GM21515 (cell line): ENCODE measurements around the gene NUSAP1.
"Not testable (repeated sequence)": the region's sequence is repeated elsewhere in the genome, so short reads cannot be mapped to it uniquely, and the experiment has no call there.

Experiments used
- ATAC-seq: cut with Tn5 transposase; IDR thresholded peaks from one replicate; pipeline ENCODE4 v1.9.1; 2021; ENCODE audit not compliant: unreplicated experiment

The NUSAP1 gene, protein sequence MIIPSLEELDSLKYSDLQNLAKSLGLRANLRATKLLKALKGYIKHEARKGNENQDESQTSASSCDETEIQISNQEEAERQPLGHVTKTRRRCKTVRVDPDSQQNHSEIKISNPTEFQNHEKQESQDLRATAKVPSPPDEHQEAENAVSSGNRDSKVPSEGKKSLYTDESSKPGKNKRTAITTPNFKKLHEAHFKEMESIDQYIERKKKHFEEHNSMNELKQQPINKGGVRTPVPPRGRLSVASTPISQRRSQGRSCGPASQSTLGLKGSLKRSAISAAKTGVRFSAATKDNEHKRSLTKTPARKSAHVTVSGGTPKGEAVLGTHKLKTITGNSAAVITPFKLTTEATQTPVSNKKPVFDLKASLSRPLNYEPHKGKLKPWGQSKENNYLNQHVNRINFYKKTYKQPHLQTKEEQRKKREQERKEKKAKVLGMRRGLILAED

DNA sequence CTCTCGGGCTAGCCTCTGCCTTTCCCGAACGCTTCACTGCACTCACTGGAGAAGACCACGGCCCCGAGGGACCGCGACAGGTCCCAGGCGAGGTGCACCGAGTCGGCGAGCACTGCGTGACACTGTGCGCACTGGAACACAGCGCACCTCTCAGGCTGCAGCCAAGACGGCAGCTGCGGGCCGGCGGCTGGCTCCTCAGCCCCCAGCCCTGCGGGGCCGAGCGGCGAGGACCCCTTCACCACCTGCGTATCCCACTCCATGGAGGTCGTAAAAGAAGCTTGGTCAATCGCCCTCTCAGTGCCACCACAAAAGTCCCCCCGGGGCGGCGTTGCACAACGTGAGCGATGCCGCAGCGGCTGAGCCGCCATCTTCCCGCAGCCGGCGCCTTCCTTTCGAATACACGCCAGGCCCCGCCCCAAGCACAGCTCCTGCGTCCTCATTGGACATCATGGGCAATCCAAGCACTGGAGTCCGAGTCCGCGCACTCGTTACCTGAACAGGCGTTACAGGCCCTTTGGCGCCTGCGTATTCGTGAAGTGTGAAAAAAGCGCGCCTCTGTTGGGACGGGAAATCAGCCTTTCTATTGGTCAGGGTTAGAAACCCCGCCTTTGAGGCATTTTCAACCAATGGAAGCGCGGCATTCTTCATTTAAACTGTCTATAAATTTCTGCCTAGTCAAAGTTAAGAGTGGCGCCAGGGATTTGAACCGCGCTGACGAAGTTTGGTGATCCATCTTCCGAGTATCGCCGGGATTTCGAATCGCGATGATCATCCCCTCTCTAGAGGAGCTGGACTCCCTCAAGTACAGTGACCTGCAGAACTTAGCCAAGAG is at the start of gene NUSAP1, which contains the start of gene OIP5:
Gene NUSAP1, plus strand, starts transcription at position 688 of the 832 bp plus-strand sequence. Its CDS starts 77 bp downstream, at position 765.
Gene OIP5, minus strand, starts transcription at position 398 of the 832 bp plus-strand sequence. Its CDS starts 30 bp downstream, at position 368.
- ATAC-seq: peak; percentile 80

DNA sequence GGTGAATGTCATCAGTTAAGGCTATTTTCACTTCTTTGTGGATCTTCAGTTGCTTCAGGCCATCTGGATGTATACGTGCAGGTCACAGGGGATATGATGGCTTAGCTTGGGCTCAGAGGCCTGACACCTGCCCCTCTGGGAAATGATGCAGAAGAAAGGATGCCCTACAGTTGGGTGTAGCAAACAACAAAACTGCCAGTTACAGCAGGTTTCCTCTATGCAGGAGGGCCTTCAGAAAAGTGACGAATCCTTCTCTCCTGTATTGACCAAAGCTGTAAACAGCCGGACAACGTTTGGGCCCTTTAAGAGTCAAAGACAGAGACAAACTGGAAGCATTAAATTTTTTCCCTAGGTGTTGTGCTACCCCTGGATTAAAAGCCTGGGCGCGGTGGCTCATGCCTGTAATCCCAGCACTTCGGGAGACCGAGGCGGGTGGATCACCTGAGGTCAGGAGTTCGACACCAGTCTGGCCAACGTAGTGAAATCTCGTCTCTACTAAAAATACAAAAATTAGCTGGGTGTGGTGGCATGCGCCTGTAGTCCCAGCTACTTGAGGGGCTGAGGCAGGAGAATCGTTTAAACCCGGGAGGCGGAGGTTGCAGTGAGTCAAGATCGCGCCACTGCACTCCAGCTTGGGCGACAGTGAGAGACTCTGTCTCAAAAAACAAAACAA is 49.6 kb upstream of the NUSAP1 start:
- ATAC-seq: not testable (repeated sequence)

DNA sequence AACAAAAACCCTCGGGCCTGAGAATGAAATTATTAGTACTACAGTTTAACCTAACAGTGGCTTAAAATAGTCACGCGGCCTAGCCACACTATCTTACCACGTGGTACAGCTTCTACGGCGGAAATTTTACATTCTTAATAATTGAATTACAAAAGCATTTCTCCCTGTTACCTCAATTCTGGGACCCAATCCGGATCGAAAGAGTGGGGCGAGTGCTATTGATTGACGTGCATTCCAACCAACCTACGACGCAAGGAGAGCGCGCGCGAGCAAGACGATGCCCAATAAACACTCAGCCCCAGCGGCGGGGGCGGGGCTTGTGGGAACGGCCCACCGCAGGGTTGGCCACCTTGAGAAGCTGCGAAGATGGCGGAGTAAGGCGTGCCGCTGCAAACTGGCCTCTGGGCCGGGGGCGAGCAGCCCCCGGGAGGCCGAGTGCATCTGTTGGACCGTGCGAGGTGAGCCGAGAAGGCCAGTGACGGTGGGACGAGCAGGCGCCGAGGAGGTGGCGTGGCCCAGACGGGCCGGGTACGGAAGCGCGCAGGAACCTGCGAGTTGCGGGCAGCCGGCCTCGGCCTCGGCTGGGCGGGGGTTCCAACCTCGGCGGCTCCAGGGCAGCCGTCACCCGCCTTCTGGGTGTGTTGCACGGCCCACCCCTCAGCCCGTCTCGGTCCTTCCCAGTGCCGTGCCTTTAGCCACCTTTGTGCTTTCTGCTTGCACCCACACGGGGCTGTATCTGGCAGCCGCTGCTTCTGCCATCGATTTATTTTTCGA is 48.8 kb upstream of the NUSAP1 start:
- ATAC-seq: peak; percentile 94

DNA sequence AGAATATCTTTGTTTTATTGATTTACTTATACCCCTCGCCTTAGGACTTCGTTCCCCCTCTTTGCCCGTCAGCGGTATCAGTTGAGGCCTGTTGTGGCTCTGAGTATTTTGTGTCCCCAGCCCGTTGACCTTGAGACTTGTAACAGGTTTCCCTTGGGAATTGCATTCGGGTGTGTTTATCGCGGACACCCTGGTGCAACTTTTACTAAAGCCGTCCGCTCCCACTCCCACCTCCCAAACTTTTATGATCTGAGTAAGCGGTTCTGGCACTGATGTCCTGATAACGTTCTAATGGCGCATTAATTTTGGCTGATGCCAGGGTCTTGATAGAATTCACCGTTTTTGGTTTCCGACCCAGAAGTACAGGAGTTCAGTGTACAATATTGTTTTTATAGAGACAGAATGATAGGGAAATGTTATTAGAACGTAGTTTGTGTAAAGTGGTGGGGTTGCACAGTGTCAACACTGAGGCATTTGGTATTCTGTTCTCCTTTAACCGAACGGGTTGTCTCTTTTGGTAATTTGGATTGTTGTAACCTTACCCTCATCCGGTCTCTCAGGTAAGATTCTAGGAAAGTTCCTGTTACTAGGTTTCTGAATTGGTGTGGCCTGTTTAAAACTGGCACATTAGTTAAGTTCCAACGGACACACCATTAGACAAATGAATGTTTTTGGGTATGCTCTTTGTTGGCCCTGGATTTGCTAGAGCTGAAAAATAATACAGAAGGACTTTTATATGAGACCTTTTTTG is 48.1 kb upstream of the NUSAP1 start:
- no peak for ATAC-seq

DNA sequence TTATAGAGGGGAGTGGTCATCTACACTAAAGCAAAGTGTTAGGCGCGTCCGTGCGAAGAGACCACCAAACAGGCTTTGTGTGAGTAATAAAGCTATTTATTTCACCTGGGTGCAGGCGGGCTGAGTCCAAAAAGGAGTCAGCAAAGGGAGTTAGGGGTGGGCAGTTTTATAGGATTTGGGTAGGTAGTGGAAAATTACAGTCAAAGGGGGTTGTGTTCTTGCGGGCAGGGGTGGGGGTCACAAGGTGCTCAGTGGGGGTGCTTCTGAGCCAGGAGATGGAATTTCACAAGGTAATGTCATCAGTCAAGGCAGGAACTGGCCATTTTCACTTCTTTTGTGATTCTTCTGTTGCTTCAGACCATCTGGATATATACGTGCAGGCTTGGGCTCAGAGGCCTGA is 47.4 kb upstream of the NUSAP1 start:
- no peak for ATAC-seq

DNA sequence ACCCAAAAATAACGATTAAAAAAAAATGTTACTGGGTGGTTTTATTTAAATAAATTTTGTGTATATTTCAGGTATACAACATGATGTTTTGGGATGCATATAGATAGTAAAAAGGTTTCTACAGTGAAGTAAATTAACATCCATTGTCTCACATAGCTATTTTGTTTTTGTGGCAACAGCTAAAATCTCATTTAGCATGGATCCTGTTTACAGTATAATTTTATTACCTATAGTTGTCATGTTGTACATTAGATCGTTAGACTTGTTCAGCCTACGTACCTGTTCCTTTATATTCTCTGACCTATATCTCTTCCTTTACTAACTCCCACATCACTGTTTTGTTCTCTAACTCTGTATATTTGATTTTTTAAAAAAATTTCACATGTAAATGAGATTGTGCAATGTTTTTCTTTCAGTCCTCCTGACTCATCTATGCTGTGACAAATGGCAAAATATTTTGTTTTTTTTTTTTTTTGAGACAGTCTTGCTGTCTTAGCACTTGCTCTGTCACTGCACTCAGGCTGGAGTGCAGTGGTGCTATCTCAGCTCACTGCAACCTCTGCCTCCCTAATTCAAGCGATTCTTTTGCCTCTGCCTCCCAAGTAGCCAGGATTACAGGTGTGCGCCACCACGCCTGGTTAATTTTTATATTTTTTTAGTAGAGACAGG is 45.9 kb upstream of the NUSAP1 start:
- ATAC-seq: no peak

DNA sequence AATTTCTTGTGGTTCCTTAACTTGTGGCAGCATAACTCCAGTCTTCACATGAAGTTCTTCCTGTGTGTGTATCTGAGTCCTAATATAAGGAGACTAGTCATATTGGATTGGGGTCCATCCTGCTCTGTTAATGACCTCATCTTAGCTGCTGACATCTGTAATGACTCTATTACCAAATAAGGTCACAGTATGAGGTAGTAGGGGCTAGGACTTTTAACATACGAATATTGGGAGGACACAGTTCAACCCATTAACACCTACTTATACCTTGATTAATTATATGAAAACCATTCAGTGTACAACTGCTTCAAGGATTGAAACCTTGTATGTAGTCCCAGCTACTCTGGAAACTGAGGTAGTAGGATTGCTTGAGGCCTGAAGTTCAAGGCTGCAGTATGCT is 44.2 kb upstream of the NUSAP1 start:
- ATAC-seq: no peak

DNA sequence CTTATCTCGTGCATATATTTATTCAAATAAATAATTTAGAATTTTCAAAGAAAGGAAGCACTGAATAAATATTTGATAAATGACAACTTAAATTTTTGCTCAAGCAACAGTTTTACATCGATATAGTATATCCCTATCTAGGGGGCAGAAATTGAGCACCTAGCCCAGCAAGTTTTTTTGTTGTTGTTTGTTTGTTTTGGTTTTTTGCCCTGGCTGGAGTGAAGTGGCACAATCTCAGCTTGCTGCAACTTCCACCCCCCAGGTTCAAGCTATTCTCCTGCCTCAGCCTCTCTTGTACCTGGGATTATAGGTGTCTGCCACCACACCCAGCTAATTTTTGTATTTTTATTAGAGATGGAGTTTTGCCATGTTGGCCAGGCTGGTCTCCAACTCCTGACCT is 42.7 kb upstream of the NUSAP1 start:
- ATAC-seq: no peak

DNA sequence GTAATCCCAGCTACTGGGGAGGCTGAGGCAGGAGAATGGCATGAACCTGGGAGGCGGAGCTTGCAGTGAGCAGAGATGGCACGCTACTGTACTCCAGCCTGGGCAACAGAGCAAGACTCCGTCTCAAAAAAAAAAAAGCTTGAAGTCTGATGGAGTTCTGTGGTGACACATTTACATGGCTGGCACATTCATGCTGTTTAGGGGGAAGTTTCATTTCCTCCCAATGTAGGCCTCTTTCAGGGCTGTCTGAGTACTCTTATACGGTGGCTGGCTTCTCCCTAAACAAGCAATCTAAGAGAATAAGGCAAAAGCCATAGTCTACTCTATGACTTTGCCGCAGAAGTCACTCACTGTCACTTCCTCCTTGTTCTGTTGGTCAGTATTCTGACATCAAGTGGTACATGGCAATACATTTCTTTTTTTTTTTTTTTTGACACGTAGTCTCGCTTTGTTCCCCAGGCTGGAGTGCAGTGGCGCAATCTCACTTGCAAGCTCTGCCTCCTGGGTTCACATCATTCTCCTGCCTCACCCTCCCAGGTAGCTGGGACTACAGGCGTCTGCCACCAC is 41.5 kb upstream of the NUSAP1 start:
- peak; percentile 54 for ATAC-seq

DNA sequence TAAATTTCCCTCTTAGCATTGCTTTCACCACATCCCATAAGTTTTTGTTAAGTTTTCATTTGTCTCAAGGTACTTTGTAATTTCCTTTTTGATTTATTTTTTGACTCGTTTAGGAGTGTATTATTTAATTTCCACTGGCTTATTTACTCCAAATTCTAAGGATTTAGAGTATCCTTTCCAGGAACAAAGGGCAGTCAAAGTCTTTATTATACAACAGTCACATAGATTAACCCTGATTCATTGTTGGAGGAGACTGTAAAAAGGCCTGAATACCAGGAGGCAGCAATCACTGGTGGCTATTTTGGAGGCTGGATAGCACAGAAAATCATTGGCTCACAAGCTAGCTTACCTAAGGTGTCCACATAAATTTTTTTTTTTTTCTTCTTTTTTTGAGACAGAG is 40.2 kb upstream of the NUSAP1 start:
- ATAC-seq: no peak

DNA sequence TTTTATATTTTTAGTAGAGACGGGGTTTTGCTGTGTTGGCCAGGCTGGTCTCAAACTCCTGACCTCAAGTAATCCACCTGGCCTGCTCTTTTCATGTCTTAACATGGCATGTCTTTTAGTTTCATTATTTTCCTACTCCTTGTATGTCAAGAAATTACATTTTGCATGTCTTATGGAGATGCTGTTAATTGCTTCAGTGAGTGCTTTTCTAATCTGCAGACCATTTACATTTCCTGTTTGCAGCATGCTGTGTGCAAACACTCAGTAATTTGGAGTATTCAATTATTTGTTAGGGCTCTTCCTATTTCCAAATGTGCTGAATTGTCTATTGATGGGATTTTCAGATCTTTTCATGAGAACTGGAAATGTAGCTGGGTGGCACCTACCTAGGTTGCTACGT is 31.5 kb upstream of the NUSAP1 start:
- ATAC-seq: not testable (repeated sequence)

DNA sequence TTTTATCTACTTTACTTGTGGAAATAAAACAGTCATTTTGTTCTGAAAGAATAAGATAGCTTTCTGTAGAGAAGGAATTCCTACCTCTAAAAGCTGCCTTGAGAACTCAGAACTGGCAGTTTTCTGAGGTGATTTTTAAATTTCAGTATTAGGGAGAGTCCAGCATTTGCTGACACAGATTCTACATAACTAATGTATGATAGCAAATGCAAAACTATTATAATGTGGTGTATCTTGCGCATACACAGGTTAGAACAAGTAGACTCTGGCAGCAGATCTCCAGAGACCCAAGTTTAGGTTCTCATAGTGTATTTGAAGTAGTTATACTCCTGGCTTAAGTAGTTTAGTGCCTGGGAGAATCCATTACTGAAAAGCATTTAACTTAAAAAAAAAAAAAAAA is 31.1 kb upstream of the NUSAP1 start:
- ATAC-seq: no peak

DNA sequence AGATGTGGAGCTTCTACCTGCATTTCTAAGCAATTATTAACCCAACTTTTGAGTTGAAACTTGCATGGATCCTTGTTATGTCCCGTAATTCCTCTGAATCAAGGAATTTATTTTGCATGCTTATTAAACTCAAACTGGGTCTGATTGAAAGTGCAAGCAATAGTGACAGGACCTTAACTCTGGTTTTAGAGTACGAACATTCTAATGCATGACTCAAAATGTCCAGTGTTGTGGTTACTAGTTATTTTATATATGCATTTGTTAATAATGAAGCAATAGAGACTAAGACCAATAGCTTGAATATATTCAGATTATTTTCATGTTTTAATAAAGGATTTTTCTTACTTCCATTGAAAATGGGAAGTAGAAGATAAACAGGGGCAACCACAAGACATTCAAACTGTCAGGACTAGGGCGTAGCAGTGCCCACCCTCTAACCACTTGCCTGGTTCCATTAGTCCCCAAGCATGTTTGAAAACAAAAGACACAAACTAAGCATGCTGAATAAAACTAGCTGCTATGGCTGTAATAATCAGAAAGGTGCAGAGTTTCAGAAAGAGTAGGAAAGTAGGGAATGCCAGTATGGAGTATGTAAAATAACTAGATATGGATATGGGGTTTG is 28.4 kb upstream of the NUSAP1 start:
- ATAC-seq: no peak

DNA sequence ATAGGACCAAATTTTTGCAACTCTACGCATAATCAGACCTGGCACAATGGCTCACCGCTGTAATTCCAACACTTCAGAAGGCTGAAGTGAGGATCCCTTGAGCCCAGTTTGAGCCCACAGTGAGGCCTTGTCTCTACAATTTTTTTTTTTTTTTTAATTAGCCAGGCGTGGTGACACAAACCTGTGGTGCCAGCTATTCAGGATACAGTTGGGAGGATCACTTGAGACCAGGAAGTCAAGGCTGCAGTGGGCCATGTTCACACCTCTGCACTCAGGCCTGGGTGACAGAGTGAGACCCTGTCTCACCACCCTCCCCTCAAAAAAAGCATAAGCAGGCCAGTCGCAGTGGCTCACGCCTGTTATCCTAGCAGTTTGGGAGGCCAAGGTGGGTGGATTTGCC is 25.0 kb upstream of the NUSAP1 start:
- ATAC-seq: no peak

DNA sequence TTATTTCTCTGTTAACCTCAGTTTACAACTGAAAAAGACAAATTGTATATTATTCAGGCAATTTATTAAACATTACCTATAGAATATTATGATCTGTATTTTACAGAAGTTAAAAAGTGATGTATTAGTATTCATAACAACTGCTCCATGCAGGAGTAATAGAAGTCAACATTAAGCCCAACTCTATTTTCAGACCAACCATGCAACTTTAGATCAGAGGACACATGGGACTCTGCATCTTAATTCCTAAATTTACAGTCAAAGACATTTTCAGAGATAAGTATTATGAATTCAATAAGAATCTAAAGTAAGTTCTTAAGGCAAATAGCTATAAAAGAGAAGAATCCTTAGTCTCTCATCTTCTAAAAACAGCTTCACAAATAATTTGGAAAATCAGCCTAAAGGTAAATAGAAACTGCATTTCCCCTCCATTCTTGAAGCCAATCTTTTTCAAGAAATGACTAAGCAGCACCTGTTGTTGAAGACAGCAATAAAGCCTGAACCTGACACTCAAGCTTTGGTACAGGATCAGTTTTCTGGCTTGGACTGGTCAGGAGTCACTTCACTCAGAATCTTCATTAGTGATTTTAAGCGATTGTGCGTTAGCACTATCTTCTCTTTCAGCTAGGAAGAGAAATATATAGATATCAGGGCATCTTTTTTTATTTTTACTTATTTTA is 23.3 kb upstream of the NUSAP1 start:
- no peak for ATAC-seq

DNA sequence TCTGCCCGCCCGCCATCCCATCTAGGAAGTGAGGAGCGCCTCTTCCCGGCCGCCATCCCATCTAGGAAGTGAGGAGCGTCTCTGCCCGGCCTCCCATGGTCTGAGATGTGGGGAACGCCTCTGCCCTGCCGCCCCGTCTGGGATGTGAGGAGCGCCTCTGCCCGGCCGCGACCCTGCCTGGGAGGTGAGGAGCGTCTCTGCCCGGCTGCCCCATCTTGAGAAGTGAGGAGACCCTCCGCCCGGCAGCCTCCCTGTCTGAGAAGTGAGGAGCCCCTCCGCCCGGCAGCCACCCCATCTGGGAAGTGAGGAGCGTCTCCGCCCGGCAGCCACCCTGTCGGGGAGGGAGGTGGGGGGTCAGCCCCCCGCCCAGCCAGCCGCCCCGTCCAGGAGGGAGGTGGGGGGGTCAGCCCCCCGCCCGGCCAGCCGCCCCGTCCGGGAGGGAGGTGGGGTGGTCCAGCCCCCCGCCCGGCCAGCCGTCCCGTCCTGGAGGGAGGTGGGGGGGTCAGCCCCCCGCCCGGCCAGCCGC is 11.8 kb upstream of the NUSAP1 start:
- not testable (repeated sequence) for ATAC-seq

DNA sequence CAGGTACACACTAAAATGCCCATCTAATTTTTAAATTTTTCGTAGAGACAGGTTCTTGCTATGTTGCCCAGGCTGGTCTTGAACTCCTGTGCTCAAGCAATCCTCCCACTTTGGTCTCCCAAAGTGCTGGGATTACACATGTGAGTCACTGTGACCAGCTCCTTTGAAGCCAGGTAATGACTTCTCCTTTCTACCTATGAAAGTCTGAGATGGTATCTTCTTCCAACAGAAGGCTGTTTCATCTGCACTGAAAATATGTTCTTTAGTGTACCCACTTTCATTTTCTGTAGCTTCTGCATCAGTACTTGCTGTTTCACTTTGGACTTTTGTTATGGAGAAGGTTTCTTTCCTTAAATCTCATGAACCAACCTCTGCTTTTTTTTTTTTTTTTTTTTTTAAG is 9.1 kb upstream of the NUSAP1 start:
- ATAC-seq: no peak

DNA sequence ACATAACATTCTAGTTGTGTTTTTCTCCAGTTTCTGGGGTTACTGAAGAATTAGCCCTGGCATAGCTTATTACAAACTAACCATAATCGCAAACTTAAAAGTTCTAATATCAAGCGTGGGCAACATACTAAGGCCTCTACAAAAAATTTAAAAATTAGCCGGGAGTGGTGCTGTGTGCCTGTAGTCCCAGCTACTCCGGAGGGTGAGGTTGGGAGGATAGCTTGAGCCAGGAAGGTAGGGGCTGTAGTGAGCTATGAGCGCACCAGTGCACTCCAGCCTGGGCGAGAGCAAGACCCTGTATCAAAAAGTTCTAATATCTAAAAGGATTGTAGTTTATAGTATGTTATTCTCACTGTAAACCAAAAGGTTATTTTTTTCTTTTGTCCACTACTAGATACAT is 1.4 kb upstream of the NUSAP1 start:
- ATAC-seq: no peak
